DMS153 (cell line): ENCODE measurements around the gene SELL.
"Not testable (repeated sequence)": the region's sequence is repeated elsewhere in the genome, so short reads cannot be mapped to it uniquely, and the experiment has no call there.

Experiments used
- DNase-seq: peaks from one replicate; lab custom pipeline; 2025; lab: John Stamatoyannopoulos, UW

SELL gene

GRCh38 chr1:169711469-169712308 lies at the start of gene SELL:
Gene SELL, minus strand, starts transcription at chr1:169711620. Its CDS starts 122 bp downstream, at chr1:169711498.
- peak; percentile 38 for DNase-seq

- DNase-seq: no peak
Observed at GRCh38 chr1:169759038-169759437, 47.6 kb upstream of the SELL start.

GRCh38 chr1:169753549-169753948 lies 42.1 kb upstream of the SELL start:
- DNase-seq: no peak

GRCh38 chr1:169750041-169750440 lies 38.6 kb upstream of the SELL start:
- no peak for DNase-seq

GRCh38 chr1:169746550-169746949 lies 35.1 kb upstream of the SELL start:
- no peak for DNase-seq

GRCh38 chr1:169745015-169745861 lies 33.8 kb upstream of the SELL start:
- no peak for DNase-seq

- no peak for DNase-seq
Observed at GRCh38 chr1:169741666-169742394, 30.4 kb upstream of the SELL start.

- DNase-seq: no peak
Observed at GRCh38 chr1:169739980-169740379, 28.6 kb upstream of the SELL start.

GRCh38 chr1:169733924-169734323 lies 22.5 kb upstream of the SELL start, which contains the start of gene SELE:
Gene SELE, minus strand, starts transcription at chr1:169734079. Its CDS starts 467 bp downstream, at chr1:169733612.
- DNase-seq: no peak

- DNase-seq: no peak
Observed at GRCh38 chr1:169731446-169731845, 20.0 kb upstream of the SELL start.

- DNase-seq: no peak
Observed at GRCh38 chr1:169729991-169730390, 18.6 kb upstream of the SELL start.

- DNase-seq: no peak
Observed at GRCh38 chr1:169727307-169727706, 15.9 kb upstream of the SELL start.

- no peak for DNase-seq
Observed at GRCh38 chr1:169726851-169727250, 15.4 kb upstream of the SELL start.

- DNase-seq: no peak
Observed at GRCh38 chr1:169725930-169726329, 14.5 kb upstream of the SELL start.

GRCh38 chr1:169724168-169724567 lies 12.7 kb upstream of the SELL start:
- no peak for DNase-seq

GRCh38 chr1:169723763-169724162 lies 12.3 kb upstream of the SELL start:
- no peak for DNase-seq

GRCh38 chr1:169722779-169723178 lies 11.4 kb upstream of the SELL start:
- no peak for DNase-seq

GRCh38 chr1:169715100-169715499 lies 3.7 kb upstream of the SELL start:
- not testable (repeated sequence) for DNase-seq

GRCh38 chr1:169713090-169713489 lies 1.7 kb upstream of the SELL start:
- DNase-seq: not testable (repeated sequence)

GRCh38 chr1:169712309-169712631 lies 850 bp upstream of the SELL start:
- DNase-seq: no peak

GRCh38 chr1:169708647-169709046 lies 2.8 kb downstream of the SELL start:
- DNase-seq: no peak

- DNase-seq: no peak
Observed at GRCh38 chr1:169707912-169708604, 3.4 kb downstream of the SELL start.
